NCI-H187 treated with DMSO at 0.1 percent for 48 hours (cell line): Measurements from ENCODE around the gene NYAP2.

Experiments used
- DNase-seq: peaks from one replicate; lab custom pipeline; 2025; lab: John Stamatoyannopoulos, UW

The NYAP2 gene

DNA sequence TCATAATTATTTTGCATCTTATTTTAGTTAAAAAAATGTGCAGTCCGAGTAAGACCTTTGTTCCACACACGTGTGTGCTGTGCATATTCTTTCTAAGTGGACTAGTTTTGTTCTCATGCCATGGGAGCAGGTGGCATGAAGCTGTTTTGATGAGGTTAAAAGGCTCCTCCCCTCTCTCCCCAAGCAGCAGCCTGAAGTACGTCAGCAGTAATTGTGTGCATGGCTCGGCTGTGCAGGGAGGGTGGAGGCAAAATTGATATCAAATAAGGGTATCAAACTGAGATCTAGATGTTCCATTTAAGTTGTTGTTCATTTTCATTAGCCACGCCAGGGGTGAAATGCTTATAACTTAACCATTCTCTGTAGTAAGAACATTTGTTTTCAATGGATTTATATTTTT is at the start of gene NYAP2:
Gene NYAP2, plus strand, starts transcription at position 207 of the 400 bp plus-strand sequence. CDS start 9,171 bp downstream, outside the sequence.
- DNase-seq: peak; percentile 64

DNA sequence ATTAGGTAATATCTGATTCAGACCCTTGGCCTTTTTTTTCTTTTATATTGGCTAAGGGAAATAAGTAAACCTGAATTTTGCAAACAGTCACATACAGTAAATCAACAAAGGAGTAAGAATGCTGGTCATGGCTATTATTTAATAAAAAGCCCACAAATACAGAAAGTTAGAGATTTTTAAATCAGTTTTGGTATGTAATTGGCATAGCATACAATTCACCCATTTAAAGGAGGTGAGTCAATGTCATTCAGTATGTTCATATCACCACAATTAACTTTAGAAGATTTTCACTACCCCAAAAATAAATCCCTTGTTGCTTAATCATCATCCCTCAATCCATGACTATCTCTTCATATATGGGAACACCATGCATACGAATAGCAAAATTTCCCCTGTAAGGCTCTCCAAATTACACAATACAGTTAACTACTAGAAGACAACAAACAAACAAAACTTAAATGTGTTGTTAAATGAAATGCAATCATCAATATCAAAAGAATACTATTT is 45.9 kb upstream of the NYAP2 start:
- DNase-seq: no peak

DNA sequence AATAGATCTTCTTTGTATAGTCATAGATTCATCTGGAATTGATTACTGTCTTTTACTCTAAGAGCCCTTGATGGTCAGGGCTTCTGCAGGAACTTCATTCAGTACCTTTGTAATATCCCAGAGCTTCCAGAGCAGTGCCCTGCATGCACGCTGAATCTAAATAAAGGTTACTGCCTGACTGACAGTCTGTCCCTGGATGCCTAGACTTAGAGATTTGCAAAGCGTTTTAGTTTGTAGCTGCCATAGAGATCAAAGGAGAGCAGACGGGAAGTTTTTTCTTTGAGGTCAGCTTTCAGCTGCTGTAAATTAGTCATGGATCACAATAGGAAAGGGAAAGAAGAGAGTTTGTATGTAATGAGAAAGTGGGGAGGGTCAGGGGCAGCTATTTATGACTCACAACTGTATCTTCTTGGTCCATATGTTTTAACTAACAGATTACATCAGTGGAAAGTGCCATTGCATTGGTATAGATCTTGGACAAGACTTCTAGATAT is 45.2 kb upstream of the NYAP2 start:
- DNase-seq: no peak

GRCh38 chr2:225355788-225356187 is 43.7 kb upstream of the NYAP2 start:
- no peak for DNase-seq

DNA sequence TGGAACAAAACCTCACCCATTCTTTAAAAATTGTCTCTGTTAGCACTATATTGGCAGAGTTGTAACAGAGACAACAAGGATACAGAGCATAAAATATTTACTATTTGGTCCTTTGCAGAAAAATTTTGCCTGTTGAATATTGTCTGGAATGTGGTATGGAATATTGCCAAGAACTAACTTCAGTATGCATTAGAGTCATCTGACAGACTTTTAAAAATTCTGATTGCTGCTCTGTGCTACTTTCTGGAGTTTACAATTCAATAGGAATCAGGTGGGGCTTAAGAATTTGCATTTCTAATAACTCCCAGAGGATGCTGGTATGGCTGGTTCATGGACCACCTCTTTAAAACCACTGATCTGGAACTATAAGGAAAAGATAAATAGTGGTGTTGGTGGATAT is 32.8 kb upstream of the NYAP2 start:
- DNase-seq: no peak

DNA sequence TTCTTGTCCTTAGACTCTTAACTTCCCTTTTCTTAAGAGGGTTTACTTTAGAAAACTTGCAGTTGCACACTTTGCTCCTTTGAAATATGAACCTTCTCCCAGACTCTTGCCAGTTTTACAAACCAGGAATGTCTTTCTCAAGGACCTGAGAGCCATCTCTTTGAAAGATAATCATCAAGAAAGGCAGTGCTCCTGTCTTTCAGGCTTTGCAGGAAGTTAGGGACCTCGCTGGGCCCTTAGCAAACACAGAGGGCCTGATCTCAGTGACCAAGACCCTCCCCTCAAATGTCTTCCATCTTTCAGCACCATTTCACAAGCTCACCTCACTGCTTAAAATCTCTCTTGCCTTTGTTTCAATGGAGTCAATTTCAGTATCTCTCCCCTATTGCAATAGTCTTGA is 32.0 kb upstream of the NYAP2 start:
- no peak for DNase-seq

- no peak for DNase-seq
Observed at GRCh38 chr2:225378984-225379383, 20.5 kb upstream of the NYAP2 start.

- DNase-seq: no peak
Observed at GRCh38 chr2:225379856-225380255, 19.7 kb upstream of the NYAP2 start.

DNA sequence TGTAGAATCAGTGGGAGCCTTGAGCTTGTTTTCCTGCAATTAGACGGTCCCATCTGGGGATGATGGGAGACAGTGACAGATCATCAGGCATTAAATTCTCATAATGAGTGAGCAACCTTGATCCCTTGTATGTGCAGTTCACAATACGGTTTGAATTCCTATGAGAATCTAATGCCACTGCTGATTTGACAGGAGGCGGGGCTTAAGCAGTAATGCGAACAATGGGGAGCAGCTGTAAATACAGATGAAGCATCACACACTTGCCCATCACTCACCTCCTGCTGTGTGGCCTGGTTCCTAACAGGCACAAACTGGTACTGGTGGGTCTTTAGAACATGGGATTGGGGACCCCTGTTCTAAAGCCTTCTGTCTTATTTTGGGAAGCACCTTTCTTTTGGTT is 17.9 kb upstream of the NYAP2 start:
- no peak for DNase-seq

DNA sequence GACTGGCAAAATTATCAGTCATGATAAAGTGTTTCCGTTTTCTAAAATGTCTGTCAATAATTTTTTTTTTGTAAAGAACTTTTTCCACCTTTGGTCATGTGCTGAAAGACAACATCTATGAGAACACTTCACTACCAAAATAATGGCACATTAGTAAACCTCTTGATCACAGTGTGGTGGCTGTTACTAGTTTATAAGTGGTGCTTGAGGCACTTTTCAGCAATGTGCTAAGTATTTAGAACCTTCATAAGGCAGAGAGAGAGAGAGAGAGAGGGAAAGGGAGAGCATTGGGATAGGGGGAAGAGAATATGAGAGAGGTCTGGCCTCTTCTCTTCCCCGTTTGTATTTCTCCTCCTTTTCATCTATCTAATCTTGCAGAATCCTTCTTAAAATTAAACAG is 1.1 kb upstream of the NYAP2 start:
- DNase-seq: peak; percentile 14

- DNase-seq: peak; percentile 54
Observed at GRCh38 chr2:225400060-225400511, 576 bp downstream of the NYAP2 start.

- no peak for DNase-seq
Observed at GRCh38 chr2:225400546-225401400, 1.3 kb downstream of the NYAP2 start.

GRCh38 chr2:225402210-225402776 is 2.8 kb downstream of the NYAP2 start:
- DNase-seq: no peak

GRCh38 chr2:225411452-225411851 is 11.9 kb downstream of the NYAP2 start:
- no peak for DNase-seq

- no peak for DNase-seq
Observed at GRCh38 chr2:225413786-225414185, 14.3 kb downstream of the NYAP2 start.

DNA sequence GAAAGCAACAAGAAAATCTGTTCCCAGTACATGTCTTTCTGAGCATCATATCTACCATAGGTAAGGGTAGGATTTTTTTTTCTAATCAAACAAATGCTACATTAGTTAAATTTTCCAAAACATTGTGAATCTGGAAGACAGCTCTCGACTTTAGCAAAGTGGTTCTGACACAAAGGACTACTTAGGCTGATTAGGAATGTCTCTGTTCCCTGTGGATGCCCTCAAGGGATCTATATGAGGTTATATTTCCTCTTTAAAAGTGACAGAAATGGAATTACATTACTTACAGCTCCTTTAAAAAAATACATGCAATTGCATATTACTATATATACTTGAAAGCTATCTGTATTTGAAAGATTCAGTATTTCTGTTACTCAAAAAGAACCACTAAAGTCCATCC is 15.4 kb downstream of the NYAP2 start:
- DNase-seq: no peak

- no peak for DNase-seq
Observed at GRCh38 chr2:225415341-225415740, 15.8 kb downstream of the NYAP2 start.

- no peak for DNase-seq
Observed at GRCh38 chr2:225415792-225416191, 16.3 kb downstream of the NYAP2 start.

- DNase-seq: no peak
Observed at GRCh38 chr2:225416616-225417367, 17.3 kb downstream of the NYAP2 start.

DNA sequence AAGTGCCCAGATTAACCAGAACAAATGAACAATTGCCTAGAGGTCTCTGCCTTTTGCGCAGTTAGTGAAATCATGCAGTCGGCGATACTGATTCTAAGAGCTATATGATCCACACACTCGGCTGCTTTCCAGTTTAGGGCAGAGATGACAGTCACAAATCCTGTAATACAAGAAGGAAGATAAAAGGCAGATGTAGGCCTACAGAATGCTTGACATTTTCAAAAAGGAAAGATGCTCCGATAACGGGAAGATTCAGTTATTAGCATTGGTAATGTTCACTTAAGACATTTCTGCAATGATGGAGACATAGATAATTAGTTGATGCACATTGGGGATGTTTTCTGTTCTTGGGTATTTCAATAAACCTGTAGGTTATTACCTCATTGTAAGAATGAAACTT is 19.5 kb downstream of the NYAP2 start:
- DNase-seq: no peak

GRCh38 chr2:225422145-225422544 is 22.6 kb downstream of the NYAP2 start:
- DNase-seq: no peak

GRCh38 chr2:225425284-225425683 is 25.8 kb downstream of the NYAP2 start:
- DNase-seq: no peak
